HG03095 (cell line): Measurements from ENCODE around the gene SOCS1.

Experiments used
- ATAC-seq: cut with Tn5 transposase; IDR thresholded peaks from one replicate; pipeline ENCODE4 v1.9.1; 2021; ENCODE audit warnings: moderate library complexity; ENCODE audit not compliant: unreplicated experiment

SOCS1 gene

GRCh38 chr16:11208916-11209665 is 46.9 kb downstream of the SOCS1 start:
- ATAC-seq: no peak

DNA sequence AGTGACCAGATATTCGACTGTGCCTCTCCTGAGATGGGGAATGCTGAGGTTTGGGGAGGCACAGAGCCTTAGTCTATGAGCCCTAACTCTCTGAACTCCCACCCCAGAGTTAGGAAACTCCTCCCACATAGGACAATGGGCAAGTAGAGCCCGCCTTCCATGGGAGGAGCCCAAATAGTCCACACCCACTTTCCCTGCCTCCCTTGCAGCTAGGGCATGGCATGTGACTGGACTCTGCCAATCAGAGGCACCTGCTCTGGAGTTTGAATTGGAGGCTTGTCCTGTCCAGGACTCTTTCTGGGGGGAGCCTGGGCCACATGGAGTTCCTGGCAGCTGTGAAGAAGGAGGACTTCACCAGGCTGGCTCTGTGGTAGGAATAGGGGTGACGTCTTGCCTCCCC is 48.4 kb downstream of the SOCS1 start:
- no peak for ATAC-seq

GRCh38 chr16:11205754-11206581 is 50.0 kb downstream of the SOCS1 start:
- ATAC-seq: no peak

DNA sequence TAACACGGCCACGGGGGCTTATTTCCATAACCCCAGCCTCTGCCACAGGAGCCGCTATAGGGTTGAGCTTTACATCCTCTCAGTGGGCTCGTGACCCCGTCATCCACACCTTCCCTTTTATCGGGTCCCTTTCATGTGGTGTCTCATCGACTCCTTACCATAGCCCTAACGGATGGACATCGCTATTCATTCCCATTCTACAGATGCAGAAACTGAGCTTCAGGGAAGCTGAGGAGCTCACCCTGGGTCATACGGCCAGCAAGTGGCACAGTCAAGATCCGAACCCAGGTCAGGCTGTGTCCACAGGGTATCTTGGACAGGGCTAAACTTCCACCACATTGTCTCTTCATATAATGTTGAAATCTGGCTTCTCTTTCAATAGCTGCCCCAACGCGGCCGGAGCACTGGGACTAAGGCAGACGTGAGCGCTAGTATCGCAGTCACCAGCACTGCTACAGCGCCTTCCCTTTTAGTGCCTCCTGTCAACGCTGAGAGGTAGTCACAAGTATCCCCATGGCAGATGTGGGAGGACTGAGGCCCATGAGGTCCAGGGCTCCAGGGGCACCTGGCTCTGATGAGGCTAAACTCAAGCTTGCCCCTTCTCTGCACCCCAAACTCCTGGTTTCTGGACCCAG is 50.8 kb downstream of the SOCS1 start:
- ATAC-seq: no peak

GRCh38 chr16:11204513-11205047 is 51.4 kb downstream of the SOCS1 start:
- no peak for ATAC-seq
